Measurements from ENCODE around the gene BTRC. TPM values are rescaled to one million over a fixed set of nuclear protein-coding genes. Genes with fewer than 3 reads are reported as not detected.

BTRC gene
- total and polyA plus RNA-seq, 12 donors = 9.5 to 49.9 (median 34.2) TPM

- H3K9me3 ChIP-seq = no peaks in the 10 kb centered on the region
- ATAC-seq (no peak), DNase-seq (no peak)
- peaks cover 0 to 7% (median 0%) of the 10 kb centered on the region in 7 donors for H3K27me3 ChIP-seq
- H3K4me1 ChIP-seq = no peaks in the 10 kb centered on the region
- no peak overlapping the region for H3K4me3 ChIP-seq
- H3K27ac ChIP-seq = no peak overlapping the region
- no peak for TF ChIP-seq CTCF (IDR thresholded peaks at IDR 0.05)
- no peaks in the 10 kb centered on the region for H3K36me3 ChIP-seq
- intact Hi-C loops (cut with DNase I) = no loop called here
Observed at GRCh38 chr10:101336382-101336781, 17.6 kb upstream of the BTRC start.

GRCh38 chr10:101337836-101338235 is 16.1 kb upstream of the BTRC start:
- no peak for DNase-seq
- Histone ChIP-seq H3K4me1 (no peaks in the 10 kb centered on the region), H3K9me3 (no peaks in the 10 kb centered on the region), H3K27ac (no peak overlapping the region), H3K36me3 (no peaks in the 10 kb centered on the region), H3K4me3 (no peak overlapping the region), H3K27me3 (peaks cover 0 to 4% (median 0%) of the 10 kb centered on the region in 7 donors)
- ATAC-seq = no peak
- 83 to 90% methylated on average over 4 of the region's 4 CpGs for WGBS, 2 donors
- TF ChIP-seq CTCF (IDR thresholded peaks at IDR 0.05) = no peak
- intact Hi-C loops (cut with DNase I) = no loop called here

- no peak for TF ChIP-seq CTCF (IDR thresholded peaks at IDR 0.05)
- intact Hi-C loops (cut with DNase I) = no loop called here
Observed at GRCh38 chr10:101341438-101341837, 12.5 kb upstream of the BTRC start.

GRCh38 chr10:101346177-101346576 is 7.8 kb upstream of the BTRC start:
- 83 to 89% methylated on average over 3 of the region's 3 CpGs for WGBS, 2 donors

More at GRCh38 chr10:101341438-101341837, 12.5 kb upstream of the BTRC start:
- Histone ChIP-seq H3K9me3 (no peaks in the 10 kb centered on the region), H3K4me1 (no peaks in the 10 kb centered on the region), H3K36me3 (no peaks in the 10 kb centered on the region), H3K4me3 (no peak overlapping the region), H3K27me3 (peaks cover 0 to 4% (median 0%) of the 10 kb centered on the region in 7 donors), H3K27ac (no peak overlapping the region)
- ATAC-seq (no peak), DNase-seq (no peak)

More at GRCh38 chr10:101346177-101346576, 7.8 kb upstream of the BTRC start:
- no peak overlapping the region for H3K27ac ChIP-seq
- H3K36me3 ChIP-seq = no peaks in the 10 kb centered on the region
- no peak for DNase-seq
- no peak for TF ChIP-seq CTCF (IDR thresholded peaks at IDR 0.05)
- no peaks in the 10 kb centered on the region for H3K4me1 ChIP-seq
- H3K9me3 ChIP-seq = no peaks in the 10 kb centered on the region
- H3K4me3 ChIP-seq = no peak overlapping the region
- ATAC-seq = no peak
- H3K27me3 ChIP-seq = peaks cover 0 to 18% (median 0%) of the 10 kb centered on the region in 7 donors
- intact Hi-C loops (cut with DNase I) = no loop called here
